SU-DHL-6 (cell line): ENCODE data around the gene PLXDC2.

Experiments used
- H2AFZ ChIP-seq: fragments of 200-600 bp; sonication (generic); 2 replicates; pipeline ENCODE4 v1.6.1; 2014; ENCODE audit warnings: low read depth, mild to moderate bottlenecking, moderate library complexity, mixed read lengths, antibody characterized with exemption, low read length; ENCODE audit not compliant: severe bottlenecking
- H3F3A ChIP-seq: fragments of 200-600 bp; shearing (Covaris generic); 2 replicates; pipeline ENCODE4 v1.6.0; 2016; ENCODE audit warnings: antibody characterized with exemption, mild to moderate bottlenecking; ENCODE audit not compliant: insufficient read depth
- H3K27ac ChIP-seq: fragments of 200-600 bp; sonication (generic); 2 replicates; pipeline ENCODE4 v1.5.1; 2016; ENCODE audit warnings: low read depth, mild to moderate bottlenecking, low read length, moderate library complexity, mixed read lengths
- H3K27me3 ChIP-seq: fragments of 200-600 bp; sonication (generic), shearing (Covaris generic); 2 replicates; pipeline ENCODE4 v1.6.0; 2014; ENCODE audit warnings: mild to moderate bottlenecking, low read length
- H3K36me3 ChIP-seq: fragments of 200-600 bp; sonication (generic); 2 replicates; pipeline ENCODE4 v1.6.1; 2014; ENCODE audit warnings: mild to moderate bottlenecking, low read length, mixed read lengths
- H3K4me2 ChIP-seq: fragments of 300-600, 200-600 bp; shearing (Covaris generic), sonication (generic); 2 replicates; pipeline ENCODE4 v1.6.0; 2014; ENCODE audit warnings: low read length, low read depth, mild to moderate bottlenecking; ENCODE audit not compliant: poor library complexity, severe bottlenecking
- H3K4me3 ChIP-seq: fragments of 200-600 bp; sonication (generic); 2 replicates; pipeline ENCODE4 v1.5.1; 2014; ENCODE audit warnings: antibody characterized with exemption, low read length, mild to moderate bottlenecking, mixed read lengths; ENCODE audit not compliant: insufficient read depth, poor library complexity, severe bottlenecking
- H3K79me2 ChIP-seq: fragments of 200-600 bp; sonication (generic); 2 replicates; pipeline ENCODE4 v1.6.1; 2014; ENCODE audit warnings: mild to moderate bottlenecking, low read length, moderate library complexity; ENCODE audit not compliant: insufficient read depth
- H3K9ac ChIP-seq: fragments of 200-600 bp; sonication (generic); 2 replicates; pipeline ENCODE4 v1.7.0; 2014; ENCODE audit warnings: mild to moderate bottlenecking, low read length
- H3K9me2 ChIP-seq: fragments of 200-600 bp; sonication (generic); replicated peaks from 2 replicates; pipeline ENCODE4 v1.6.1; 2014; ENCODE audit warnings: low read length; ENCODE audit not compliant: insufficient read depth
- H3K9me3 ChIP-seq: fragments of 200-600 bp; sonication (generic); 2 replicates; pipeline ENCODE4 v1.6.1; 2014; ENCODE audit warnings: low read length, mixed read lengths; ENCODE audit not compliant: insufficient read depth
- H4K20me1 ChIP-seq: fragments of 200-600 bp; sonication (generic); 2 replicates; pipeline ENCODE4 v1.6.1; 2014; ENCODE audit warnings: low read depth, mild to moderate bottlenecking, antibody characterized with exemption, low read length, moderate library complexity, mixed read lengths
- CTCF ChIP-seq: fragments of 200-600 bp; sonication (generic); IDR thresholded peaks from one replicate; pipeline ENCODE4 v1.5.1; 2017; ENCODE audit warnings: antibody characterized with exemption, mild to moderate bottlenecking, low read length, moderate library complexity; ENCODE audit not compliant: insufficient read depth, poor library complexity, severe bottlenecking
- EZH2phosphoT487 ChIP-seq: fragments of 200-600 bp; sonication (generic), shearing (Covaris generic); conservative IDR thresholded peaks from 2 replicates; pipeline ENCODE4 v1.6.1; 2018; ENCODE audit warnings: mild to moderate bottlenecking, antibody characterized with exemption, low read length, moderate library complexity, mixed read lengths

PLXDC2 gene

DNA sequence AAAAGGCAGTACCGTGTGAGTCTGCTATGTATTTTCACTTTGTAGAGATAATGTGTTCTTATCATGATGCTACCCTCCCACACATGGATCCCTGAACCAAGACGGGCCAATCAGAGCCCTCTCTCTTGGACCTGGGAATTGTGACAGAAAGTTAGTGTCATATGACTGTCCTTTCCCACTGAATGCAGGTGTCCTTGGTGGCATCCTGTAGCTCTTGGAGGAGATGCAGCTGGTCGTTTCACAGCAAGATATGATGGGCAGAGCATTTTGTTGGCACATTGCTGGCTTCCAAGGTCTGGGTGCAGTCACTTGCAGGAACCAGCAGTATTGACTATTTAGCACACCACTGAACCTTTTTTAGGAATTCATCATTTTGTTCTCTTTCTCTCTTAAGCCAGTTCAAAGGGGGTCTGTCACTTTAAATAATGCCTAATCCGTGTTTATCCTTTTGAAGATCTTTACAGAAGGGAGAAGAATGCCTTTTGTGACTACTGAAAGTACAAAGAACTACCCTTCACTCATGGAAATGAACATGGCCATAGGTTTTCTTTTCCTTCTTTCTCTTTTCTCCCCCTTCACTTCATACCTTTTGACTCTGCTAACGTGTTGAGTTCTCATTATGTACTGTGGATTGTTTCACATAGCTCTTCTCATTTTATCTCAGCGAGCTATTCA lies 125.1 kb downstream of the PLXDC2 start:
- no peak for TF ChIP-seq CTCF
- H3K79me2 ChIP-seq = no peaks in the 10 kb centered on the region
- no peak overlapping the region for H3K27ac ChIP-seq
- no peak overlapping the region for H3K4me3 ChIP-seq
- no peaks in the 10 kb centered on the region for H3K27me3 ChIP-seq
- no peaks in the 10 kb centered on the region for H3K9me2 ChIP-seq
- H3K9ac ChIP-seq = no peak overlapping the region
- H3K4me2 ChIP-seq = no peak overlapping the region
- H4K20me1 ChIP-seq = no peaks in the 10 kb centered on the region
- H3K36me3 ChIP-seq = no peaks in the 10 kb centered on the region
- H2AFZ ChIP-seq = no peak overlapping the region
- H3F3A ChIP-seq = no peaks in the 10 kb centered on the region
- no peaks in the 10 kb centered on the region for H3K9me3 ChIP-seq

GRCh38 chr10:19944911-19945663 lies 128.9 kb downstream of the PLXDC2 start:
- Histone ChIP-seq H3K27me3 (no peaks in the 10 kb centered on the region), H3K27ac (no peak overlapping the region), H3K4me3 (no peak overlapping the region), H3K9ac (no peak overlapping the region), H3K79me2 (no peaks in the 10 kb centered on the region), H3F3A (no peaks in the 10 kb centered on the region), H3K4me2 (no peak overlapping the region), H3K36me3 (no peaks in the 10 kb centered on the region), H3K9me3 (no peaks in the 10 kb centered on the region), H2AFZ (no peak overlapping the region), H3K9me2 (no peaks in the 10 kb centered on the region), H4K20me1 (no peaks in the 10 kb centered on the region)
- TF ChIP-seq CTCF (no peak), EZH2phosphoT487 (no peak)

DNA sequence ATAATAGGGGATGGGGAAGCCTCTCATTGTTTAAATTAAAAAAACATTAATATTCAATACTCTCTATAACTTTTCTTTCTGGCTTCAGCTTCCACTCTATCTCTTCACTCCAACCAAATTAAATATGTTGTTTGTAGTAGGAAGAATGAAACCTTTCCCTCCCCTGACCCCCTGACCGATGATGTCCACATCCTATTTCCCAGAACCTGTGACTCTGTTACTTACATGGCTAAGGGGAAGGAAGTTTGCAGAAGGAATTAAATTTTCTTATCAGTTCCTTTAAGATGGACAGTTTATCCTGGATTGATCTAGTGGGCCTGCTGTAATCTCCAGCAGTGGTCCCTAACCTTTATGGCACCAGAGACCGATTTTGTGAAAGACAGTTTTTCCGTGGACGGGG lies 130.0 kb downstream of the PLXDC2 start:
- TF ChIP-seq CTCF (no peak), EZH2phosphoT487 (no peak)
- H3K9ac ChIP-seq = no peak overlapping the region
- H3K27ac ChIP-seq = no peak overlapping the region
- no peaks in the 10 kb centered on the region for H3K79me2 ChIP-seq
- no peaks in the 10 kb centered on the region for H3K9me3 ChIP-seq
- H3K4me3 ChIP-seq = no peak overlapping the region
- H3K36me3 ChIP-seq = no peaks in the 10 kb centered on the region
- no peaks in the 10 kb centered on the region for H4K20me1 ChIP-seq
- H2AFZ ChIP-seq = no peak overlapping the region
- H3K27me3 ChIP-seq = no peaks in the 10 kb centered on the region
- H3F3A ChIP-seq = no peaks in the 10 kb centered on the region
- no peak overlapping the region for H3K4me2 ChIP-seq
- H3K9me2 ChIP-seq = no peaks in the 10 kb centered on the region
